ENCODE measurements around the gene RIOK3.
"Not testable (repeated sequence)": the region's sequence is repeated elsewhere in the genome, so short reads cannot be mapped to it uniquely, and the experiment has no call there.

The RIOK3 gene, protein sequence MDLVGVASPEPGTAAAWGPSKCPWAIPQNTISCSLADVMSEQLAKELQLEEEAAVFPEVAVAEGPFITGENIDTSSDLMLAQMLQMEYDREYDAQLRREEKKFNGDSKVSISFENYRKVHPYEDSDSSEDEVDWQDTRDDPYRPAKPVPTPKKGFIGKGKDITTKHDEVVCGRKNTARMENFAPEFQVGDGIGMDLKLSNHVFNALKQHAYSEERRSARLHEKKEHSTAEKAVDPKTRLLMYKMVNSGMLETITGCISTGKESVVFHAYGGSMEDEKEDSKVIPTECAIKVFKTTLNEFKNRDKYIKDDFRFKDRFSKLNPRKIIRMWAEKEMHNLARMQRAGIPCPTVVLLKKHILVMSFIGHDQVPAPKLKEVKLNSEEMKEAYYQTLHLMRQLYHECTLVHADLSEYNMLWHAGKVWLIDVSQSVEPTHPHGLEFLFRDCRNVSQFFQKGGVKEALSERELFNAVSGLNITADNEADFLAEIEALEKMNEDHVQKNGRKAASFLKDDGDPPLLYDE

DNA sequence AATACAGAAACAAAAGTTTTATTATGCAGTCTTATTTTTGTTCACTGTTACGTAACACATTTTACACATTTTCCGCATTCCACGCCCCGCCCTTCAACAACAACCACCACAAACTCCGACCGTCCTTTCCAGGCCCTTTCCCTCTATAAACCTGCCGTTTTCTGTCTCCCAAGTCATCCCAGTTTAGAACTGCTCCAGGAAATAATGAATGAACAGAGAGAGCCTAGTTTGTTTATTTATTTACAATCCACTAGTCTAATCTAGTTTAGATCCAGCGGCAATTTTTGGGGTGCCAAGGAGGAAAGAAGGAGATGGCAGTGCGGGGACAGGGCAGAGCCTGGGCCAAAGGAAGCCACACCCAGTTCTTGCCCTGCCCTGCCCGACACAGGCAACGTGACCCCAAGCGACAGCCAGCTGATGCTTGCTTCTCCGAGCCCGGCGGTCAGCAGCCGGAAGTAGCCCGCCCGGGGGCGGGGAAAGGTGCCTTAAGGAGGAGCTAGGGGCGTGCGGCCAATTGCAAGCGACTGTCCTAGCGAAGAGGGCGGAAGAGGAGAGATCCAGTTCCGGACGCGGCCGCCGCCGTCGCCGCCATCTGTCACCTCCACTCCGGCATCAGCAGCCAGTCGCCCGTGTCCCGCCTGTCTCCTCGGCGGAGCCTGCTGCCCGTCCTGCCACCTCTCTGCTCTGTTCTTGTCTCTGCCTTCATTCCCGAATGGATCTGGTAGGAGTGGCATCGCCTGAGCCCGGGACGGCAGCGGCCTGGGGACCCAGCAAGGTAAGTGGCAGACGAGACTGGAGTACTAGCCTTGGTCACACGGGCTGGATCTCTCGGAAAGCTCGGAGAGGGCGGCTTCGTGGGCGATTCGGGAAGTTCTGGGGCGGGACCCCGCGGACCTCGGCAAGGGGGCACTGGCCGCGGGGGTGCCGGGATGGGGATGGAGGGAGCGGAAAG is at the start of gene RIOK3:
Gene RIOK3, plus strand, starts transcription at position 560 of the 952 bp plus-strand sequence. Its CDS starts 153 bp downstream, at position 713.
- DNase-seq = peak; percentile 92

DNA sequence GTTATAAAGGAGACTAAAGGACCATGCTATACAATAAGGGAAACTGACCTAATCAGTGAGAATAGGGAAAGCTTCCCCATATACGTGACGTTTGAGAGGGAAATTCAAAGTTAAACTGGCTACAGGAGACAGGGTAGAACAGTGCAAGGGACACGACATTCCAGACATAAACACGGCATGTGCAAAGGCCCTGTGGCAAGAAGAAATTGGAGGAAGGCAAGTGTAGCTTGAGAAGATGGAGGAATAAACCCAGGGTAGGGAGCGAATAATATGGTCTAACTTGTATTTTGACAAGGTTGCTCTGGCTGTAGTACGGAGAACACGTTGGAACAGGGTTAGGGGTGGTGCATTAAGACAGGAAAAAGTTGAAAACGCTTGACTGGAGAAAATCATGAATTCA is 49.8 kb upstream of the RIOK3 start:
- DNase-seq = no peak

DNA sequence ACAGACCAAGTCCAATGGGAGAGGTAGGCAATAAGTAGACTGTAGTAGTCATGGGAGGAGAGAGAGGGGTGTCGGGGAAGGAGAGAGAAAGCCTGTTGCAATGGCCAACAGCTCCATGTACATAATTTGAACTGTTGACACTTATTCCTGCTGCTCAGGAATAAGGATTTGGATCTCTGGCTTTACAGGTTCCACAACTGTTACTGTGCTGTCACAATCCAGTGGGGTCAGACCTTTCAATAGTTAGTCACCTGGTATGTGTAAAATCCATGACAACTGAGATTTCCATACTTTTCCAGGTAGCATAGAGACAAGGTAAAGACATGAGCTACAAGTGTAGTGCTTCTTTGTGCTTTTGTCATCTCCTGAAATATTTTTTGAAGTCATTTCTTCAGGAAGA is 47.5 kb upstream of the RIOK3 start:
- no peak for DNase-seq

DNA sequence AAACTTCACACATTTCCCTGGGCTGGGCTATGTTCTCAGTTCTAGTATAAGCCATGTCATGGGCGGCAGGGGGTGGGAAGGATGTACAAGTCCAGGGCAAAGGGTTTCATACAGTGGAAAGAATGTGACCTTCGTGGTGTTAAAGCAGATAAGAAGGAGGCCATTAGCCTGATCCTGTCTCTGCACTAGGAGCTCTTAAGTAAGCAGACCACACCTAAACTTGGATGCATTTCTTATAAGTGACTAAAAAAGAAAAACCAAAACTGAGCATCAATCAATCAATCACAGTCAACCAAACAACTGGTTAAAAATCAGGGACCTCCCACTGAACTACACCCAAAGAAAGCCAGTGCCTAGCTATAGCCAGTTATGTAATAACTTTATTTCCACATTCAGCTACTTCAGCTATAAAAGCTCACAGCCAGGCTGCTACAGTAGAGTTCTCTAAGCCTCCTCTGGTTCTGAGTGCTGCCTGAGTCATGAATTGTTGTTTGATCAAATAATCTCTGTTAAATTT is 46.8 kb upstream of the RIOK3 start:
- DNase-seq = no peak

DNA sequence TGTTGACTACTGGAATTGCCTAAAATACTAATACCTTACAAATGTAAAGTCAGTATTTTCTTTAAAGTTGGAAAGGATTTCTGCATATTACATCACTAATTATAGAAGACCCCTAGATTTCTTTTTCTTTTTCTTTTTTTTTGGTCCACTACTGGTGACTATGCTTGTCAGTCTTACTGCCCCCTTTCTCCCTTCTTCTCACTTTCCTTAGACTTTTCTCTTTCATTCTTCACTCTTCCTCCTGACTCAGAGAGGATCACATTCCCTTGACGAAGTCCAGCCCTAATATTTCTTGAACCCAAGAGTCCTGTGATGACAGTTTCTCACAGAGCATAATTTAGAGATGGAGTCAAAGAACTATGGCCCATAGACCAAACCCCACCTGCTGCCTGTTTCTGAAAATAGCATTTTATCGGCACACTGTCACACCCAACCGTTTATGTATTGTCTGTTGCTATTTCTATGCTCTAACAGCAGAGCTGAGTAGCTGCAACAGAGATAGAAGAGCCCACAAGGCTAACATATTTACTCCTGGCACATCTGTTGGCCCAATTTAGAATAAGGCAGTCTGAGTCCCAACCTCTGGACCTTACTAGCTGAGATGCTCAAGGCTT is 40.6 kb upstream of the RIOK3 start:
- DNase-seq = no peak

DNA sequence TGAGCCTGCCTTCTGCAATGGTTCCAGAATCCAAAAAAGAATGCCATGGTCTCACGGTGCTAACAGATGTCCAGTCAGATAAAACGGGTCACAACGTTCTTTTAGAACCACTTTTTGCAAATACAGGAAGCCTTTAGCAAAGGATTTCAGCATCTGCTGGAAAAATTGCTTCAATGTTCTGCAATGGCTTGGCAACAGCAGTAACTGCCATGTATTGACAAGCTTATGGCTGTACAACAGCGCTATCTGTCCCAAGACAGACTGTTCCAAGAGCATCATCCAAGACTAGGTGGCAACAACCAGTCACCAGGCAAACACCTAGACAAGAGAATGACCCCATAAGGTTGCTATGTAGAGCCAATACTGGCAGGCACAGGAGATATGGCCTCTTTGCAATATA is 37.6 kb upstream of the RIOK3 start:
- DNase-seq = no peak

DNA sequence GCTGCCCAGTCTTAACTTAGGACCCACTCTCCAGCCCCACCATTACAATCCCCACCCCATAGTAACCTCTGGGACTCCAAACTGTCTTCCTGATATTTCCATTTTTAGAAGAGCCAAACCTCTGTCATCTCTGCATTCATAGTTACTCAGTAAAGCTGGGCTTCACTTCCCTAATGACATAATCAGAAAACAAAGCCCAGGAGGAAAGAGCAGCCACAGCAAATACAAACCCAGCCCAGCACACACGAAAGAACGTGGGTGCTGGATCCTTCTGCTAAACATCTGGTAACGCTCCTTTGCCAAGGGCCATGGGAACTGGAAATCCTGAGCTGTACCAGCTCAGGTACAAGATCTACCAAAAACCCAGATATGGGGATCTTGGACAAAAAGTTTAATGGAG is 36.8 kb upstream of the RIOK3 start:
- no peak for DNase-seq

DNA sequence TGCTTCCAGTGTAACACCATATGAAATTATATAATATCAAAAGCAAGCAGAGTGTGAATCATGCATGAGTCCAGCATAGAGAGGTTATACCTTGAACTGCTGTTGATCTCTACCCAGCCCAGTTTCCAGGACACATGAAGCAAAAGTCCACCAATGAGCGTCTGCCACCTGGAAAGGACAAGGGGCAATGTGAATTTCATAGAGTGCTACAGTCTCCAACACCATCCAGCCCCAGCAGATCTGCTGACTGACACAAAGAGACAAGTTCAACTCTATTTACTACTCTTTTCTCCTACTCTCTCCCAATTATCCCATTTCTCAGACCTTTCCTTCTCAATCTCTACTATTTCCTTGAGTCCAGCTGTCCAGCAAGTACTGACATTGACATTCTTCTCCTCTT is 31.8 kb upstream of the RIOK3 start:
- no peak for DNase-seq

DNA sequence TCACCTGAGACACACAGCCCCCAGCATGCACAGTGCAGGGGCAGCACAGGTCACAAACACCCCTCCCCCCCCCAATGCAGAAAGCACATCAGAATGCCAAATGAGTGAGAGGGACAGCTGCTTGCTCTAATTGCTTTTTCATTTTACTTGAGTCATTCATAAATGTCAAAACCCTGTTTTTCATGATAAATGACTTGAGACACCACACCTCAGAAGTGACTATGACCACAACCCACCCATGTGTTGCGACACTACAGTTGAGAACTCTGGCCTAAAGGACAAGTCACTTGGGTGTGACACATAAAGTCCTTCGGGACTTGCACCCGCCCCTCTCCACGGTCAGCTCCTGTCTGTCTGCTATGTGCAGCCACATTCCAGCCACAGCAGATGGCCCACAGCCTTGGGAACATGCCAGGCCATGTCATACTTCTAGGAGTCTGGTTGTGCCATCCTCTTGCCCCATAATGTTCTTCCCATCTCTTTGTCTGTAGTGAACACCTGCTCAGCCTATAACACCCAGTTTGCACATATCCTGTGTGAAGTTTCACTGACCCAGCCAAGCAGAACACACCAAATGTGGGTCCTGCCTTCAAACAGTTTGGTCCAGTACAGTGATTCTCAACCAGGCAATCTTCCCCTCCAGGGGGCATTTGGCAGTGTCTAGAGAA is 30.2 kb upstream of the RIOK3 start:
- no peak for DNase-seq

DNA sequence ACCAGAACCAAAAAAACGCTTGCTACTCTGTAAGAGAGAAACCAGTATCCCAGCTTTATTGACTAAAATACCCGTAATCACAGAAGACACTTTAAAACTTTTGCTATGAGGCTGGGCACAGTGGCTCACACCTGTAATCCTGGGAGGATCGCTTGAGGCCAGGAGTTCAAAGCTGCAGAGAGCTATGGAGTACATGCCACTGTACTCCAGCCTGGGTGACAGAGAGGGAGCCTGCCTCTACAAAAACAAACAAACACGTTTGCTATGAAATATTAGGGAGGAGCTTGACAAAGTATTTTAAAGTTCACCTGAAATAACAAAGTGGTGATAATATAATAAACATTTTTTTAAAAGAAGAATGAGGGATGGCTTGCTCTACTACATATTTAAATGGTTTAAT is 28.5 kb upstream of the RIOK3 start:
- no peak for DNase-seq

DNA sequence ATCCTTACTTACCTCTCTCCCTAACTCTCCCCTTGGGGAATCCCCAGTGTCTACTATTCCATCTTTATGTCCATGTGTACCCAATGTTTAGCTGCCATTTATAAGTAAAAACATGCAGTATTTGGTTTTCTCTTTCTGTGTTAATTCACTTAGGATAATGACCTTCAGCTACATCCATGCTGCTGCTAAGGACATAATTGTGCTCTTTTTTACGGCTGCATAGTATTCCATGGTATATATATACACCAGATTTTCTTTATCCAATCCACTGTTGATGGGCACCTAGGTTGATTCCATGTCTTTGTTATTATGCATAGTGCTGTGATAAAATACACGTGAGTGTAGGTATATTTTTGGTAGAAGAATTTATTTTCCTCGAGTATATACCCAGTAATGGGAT is 24.3 kb upstream of the RIOK3 start:
- no peak for DNase-seq

DNA sequence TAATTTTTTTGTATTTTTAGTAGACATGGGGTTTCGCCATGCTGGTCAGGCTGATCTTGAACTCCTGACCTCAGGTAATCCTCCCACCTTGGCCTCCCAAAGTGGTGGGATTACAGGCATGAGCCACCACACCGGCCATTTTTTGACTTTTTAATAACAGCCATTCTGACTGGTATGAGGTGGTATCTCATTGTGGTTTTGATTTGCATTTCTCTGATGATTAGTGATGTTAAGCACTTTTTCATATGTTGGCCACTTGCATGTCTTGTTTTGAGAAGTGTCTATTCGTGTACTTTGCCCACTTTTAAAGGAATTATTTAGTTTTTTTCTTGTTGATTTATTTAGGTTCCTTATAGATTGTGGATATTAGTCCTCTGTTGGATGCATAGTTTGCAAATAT is 23.5 kb upstream of the RIOK3 start:
- not testable (repeated sequence) for DNase-seq

DNA sequence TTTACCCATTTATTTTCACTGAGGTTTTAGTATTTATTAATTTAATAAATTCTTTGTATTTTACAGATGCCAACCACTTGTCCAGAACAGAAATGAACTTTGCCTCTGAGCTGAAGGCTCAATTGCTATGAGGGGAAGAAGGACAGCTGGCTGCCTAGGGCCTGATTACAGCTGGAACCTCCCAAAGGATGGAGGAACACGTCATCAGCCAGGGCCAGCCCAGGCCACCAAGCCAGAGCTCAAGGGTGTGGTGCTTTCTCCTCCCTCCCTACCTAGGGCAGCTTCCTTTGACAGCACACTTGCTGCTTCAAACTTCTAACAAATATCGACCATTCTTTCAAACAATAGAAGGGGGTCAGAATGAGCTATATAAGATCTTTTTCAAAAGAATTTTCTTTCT is 19.7 kb upstream of the RIOK3 start:
- DNase-seq = no peak

DNA sequence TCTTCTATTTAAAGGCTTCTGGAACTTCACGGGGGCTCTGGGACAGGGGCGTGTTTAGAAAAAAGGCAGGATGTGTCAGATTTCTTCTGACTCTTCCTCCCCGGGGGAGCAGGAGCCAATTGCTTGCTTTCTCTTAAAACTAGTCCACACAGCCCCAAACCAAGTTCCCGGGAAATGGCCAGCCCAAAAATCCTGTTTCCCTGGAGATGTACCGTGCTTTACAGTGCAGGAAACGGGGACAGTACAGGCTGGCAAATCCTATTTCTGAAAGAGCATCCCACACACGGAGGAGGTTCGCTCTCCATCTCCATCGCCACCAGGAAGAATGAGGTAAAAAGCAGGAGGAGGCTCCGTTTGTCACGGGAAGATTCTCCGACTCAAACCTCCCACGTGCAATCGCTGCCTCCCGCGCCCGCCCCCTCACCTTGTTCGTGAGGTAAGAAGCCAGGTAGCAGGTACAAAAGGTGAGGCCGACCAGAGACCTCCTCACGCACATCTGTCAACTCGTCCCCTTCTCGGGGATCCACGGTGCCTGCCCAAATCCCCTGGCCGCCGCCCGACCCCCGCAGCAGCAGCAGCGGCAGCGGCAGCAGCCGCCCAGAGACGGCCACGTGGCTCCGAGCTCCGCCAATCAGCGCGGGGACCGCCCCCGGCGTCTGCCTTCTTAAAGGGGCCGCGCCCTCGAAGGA is 15.6 kb upstream of the RIOK3 start:
- DNase-seq = peak; percentile 35

DNA sequence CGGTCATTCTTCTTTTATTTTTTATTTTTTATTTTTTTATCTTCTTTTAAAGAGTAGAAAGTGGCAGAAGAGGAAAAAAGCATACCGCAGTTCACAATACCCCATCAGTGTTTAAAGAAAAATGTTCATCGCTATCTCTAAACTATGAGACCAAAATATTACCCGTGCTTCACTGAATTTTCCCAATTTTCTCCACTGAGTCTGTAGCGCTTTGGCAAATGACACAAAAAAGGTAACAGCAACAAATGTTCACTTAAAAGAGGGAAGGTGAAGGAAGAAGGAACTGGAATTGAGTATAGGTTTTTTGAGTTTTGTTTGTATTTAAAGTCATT is 15.1 kb upstream of the RIOK3 start:
- DNase-seq = no peak

DNA sequence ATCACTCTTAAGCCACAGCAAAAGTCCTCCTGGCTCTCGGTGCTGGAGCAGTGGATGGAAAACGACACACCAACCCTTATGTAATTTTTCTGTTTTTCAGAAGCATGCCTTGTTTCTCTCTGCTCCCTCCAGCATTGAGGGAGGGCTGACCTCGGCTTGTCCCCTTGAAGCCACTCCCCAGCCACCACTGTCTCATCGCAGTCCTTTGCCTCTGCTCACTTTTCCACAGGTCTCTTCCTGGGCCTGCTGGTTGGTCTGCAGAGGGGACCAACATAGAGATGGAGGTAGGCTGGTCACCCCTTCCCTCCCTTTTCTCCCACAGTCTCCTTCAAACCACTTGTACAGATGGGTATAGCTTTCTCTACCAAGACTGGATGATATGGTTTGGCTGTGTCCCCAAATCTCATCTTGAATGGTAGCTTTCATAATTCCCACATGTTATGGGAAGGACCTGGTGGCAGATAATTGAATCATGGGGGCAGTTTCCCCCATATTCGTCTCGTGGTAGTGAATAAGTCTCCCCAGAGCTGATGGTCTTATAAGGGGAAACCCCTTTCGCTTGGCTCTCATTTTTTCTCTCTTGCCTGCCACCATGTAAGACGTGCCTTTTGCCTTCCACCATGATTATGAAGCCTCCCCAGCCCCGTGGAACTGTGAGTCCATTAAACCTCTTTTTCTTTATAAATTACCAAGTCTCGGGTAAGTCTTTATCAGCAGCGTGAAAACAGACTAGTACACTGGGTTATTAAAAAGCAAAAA is 14.3 kb upstream of the RIOK3 start:
- no peak for DNase-seq

DNA sequence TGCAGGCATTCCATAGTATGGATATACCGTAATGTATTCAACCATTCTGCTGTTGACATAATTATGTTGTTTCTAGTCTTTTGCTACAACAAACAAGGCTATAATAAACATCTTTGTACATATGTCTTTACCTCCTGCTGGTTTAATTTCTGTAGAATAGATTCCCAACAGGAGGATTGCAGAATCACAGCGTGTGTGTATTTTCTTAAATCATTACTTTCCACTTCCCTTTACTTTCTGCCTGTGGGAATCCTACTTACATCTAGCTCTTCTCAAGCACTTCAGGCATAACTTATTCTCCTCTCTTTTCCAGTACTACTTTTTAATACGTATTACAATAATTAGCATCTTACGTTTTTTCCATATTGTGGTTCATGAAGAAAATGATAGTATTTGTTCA is 13.0 kb upstream of the RIOK3 start:
- DNase-seq = no peak

DNA sequence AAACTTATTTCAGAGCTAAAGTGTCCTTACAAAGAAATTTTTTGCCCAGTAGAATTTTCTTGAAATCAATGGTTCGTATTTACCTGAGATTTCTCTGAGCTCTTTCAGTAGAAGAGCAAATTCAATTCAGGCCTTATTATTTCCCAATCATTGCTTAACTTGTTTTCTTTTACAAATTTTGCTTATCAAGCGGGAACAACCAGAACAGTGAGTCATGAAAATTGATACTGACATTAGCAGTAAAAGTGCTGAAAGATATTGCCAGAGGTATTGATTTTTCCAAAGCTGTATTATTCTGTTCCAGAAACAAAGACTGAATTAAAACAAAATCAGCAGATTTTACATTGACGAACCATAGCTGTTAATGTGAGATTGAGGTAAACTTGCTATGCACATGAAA is 10.1 kb upstream of the RIOK3 start:
- no peak for DNase-seq

DNA sequence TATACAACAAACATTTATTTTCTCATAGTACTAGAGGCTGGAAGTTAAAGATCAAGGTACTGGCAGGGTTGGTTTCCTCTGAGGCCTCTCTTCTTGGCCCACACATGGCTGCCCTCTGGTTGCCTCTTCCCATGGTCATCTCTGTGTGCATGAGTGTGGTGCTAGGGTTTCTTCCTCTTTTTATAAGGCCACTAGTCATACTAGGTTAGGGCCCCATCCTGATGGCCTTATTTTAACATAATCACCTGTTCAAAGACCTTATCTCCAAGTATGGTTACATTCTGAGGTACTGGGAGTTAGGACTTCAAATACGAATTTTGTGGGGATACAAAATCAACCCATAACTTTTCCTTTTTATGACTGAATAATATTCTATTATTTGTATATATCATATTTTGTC is 4.8 kb upstream of the RIOK3 start:
- DNase-seq = no peak

DNA sequence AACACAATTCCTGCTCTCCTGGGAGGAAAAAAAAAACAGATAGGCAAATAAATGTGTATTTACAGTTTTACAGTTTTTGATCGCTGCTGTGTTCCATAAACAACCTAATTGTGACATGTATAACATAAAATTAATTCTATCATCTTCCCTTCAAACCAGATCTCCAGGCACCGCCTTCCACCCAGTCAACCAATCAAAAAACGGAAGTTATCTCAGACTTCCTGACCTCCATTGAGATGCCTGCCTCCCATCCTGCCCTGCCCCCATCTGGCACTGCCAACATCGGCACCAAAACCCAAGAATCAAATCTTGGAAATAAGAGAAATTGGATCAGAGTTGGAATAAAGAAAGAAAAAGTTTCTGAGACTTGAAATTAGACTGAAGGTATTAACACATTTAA is 3.1 kb upstream of the RIOK3 start:
- DNase-seq = no peak

DNA sequence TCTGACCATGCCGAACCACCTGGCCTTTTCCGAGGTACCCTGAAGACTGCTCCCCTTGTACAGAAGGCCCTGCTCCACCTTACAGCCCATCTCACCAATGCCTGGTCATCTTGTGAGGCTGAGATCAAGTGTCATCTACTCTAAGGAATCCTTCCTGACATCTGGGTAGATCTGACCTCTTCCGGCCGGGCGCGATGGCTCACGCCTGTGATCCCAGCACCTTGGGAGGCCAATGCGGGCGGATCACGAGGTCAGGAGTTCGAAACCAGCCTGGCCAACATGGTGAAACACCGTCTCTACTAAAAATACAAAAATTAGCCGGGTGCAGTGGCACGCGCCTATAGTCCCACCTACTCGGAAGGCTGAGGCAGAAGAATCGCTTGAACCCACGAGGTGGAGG is 2.1 kb upstream of the RIOK3 start:
- no peak for DNase-seq
